ENCODE results near the gene UBFD1.

Gene UBFD1

GRCh38 chr16:23527961-23528643, 29.4 kb upstream of the UBFD1 start:
- no peak for TF ChIP-seq CTCF (IDR thresholded peaks at IDR 0.05; ENCODE audit: poor library complexity, severe bottlenecking)
- ATAC-seq (ENCODE audit: low read depth): no peak
- Histone ChIP-seq H3K9me3 (ENCODE audit: severe bottlenecking) (no peaks in the 10 kb centered on the region), H3K4me3 (ENCODE audit: severe bottlenecking) (no peak overlapping the region), H3K27me3 (ENCODE audit: insufficient read depth, poor library complexity, severe bottlenecking) (no peaks in the 10 kb centered on the region), H3K27ac (ENCODE audit: poor library complexity, severe bottlenecking) (no peak overlapping the region), H3K4me1 (ENCODE audit: insufficient read depth, poor library complexity, severe bottlenecking) (no peaks in the 10 kb centered on the region), H3K36me3 (ENCODE audit: low read depth) (peaks cover 67% of the 10 kb centered on the region)
- DNase-seq (ENCODE audit: low spot score): no peak

GRCh38 chr16:23528644-23529310, 28.8 kb upstream of the UBFD1 start:
- Histone ChIP-seq H3K27ac (ENCODE audit: poor library complexity, severe bottlenecking) (no peak overlapping the region), H3K36me3 (ENCODE audit: low read depth) (peaks cover 66% of the 10 kb centered on the region), H3K4me3 (ENCODE audit: severe bottlenecking) (no peak overlapping the region), H3K9me3 (ENCODE audit: severe bottlenecking) (no peaks in the 10 kb centered on the region), H3K27me3 (ENCODE audit: insufficient read depth, poor library complexity, severe bottlenecking) (no peaks in the 10 kb centered on the region), H3K4me1 (ENCODE audit: insufficient read depth, poor library complexity, severe bottlenecking) (no peaks in the 10 kb centered on the region)
- DNase-seq (ENCODE audit: low spot score) (no peak), ATAC-seq (ENCODE audit: low read depth) (no peak)
- TF ChIP-seq CTCF (IDR thresholded peaks at IDR 0.05; ENCODE audit: poor library complexity, severe bottlenecking): no peak

GRCh38 chr16:23530062-23530461, 27.5 kb upstream of the UBFD1 start:
- H3K9me3 ChIP-seq (ENCODE audit: severe bottlenecking): no peaks in the 10 kb centered on the region
- no peak overlapping the region for H3K4me3 ChIP-seq (ENCODE audit: severe bottlenecking)
- no peak for TF ChIP-seq CTCF (IDR thresholded peaks at IDR 0.05; ENCODE audit: poor library complexity, severe bottlenecking)
- no peaks in the 10 kb centered on the region for H3K27me3 ChIP-seq (ENCODE audit: insufficient read depth, poor library complexity, severe bottlenecking)
- no peak for ATAC-seq (ENCODE audit: low read depth)
- H3K27ac ChIP-seq (ENCODE audit: poor library complexity, severe bottlenecking): no peak overlapping the region
- peaks cover 68% of the 10 kb centered on the region for H3K36me3 ChIP-seq (ENCODE audit: low read depth)
- H3K4me1 ChIP-seq (ENCODE audit: insufficient read depth, poor library complexity, severe bottlenecking): no peaks in the 10 kb centered on the region
- DNase-seq (ENCODE audit: low spot score): no peak

- no peak for DNase-seq (ENCODE audit: low spot score)
- Histone ChIP-seq H3K36me3 (ENCODE audit: low read depth) (peaks cover 71% of the 10 kb centered on the region), H3K4me1 (ENCODE audit: insufficient read depth, poor library complexity, severe bottlenecking) (no peaks in the 10 kb centered on the region), H3K4me3 (ENCODE audit: severe bottlenecking) (no peak overlapping the region), H3K27me3 (ENCODE audit: insufficient read depth, poor library complexity, severe bottlenecking) (no peaks in the 10 kb centered on the region), H3K27ac (ENCODE audit: poor library complexity, severe bottlenecking) (no peak overlapping the region), H3K9me3 (ENCODE audit: severe bottlenecking) (no peaks in the 10 kb centered on the region)
- TF ChIP-seq CTCF (IDR thresholded peaks at IDR 0.05; ENCODE audit: poor library complexity, severe bottlenecking): no peak
- no peak for ATAC-seq (ENCODE audit: low read depth)
Observed at GRCh38 chr16:23532448-23532847, 25.1 kb upstream of the UBFD1 start.
